K562 (cell line): ENCODE results near the gene ESPN. TPM values are rescaled to one million over a fixed set of nuclear protein-coding genes. Genes with fewer than 3 reads are reported as not detected.

Experiments used
- CHCHD3 ChIP-seq: fragments of 250-450 bp; sonication (Bioruptor Pico); IDR thresholded peaks from 2 replicates; pipeline ENCODE4 v2.1.2; 2022; ENCODE audit warnings: mild to moderate bottlenecking
- CHD1 ChIP-seq: fragments of 200-600 bp; sonication (generic); IDR thresholded peaks from one replicate; pipeline ENCODE4 v1.6.1; 2012; ENCODE audit warnings: mild to moderate bottlenecking, moderate library complexity, low read length, inconsistent platforms
- HMGN3 ChIP-seq: IDR thresholded peaks from 2 replicates; pipeline ENCODE4 v1.6.1; 2011; ENCODE audit warnings: borderline replicate concordance, low read depth, mild to moderate bottlenecking, mixed read lengths, low read length; ENCODE audit not compliant: insufficient read length; ENCODE audit errors: extremely low read depth
- NR2C2 ChIP-seq, 2 experiments: fragments of 200-800 bp in 1 of 2; sonication (Bioruptor generic) in 1 of 2; sonication (generic) in 1 of 2; formaldehyde crosslinking in 1 of 2; IDR thresholded peaks; 2 replicates each; pipeline versions ENCODE4 v1.6.1 to v1.8.0; 2016 to 2022; ENCODE audit warnings: mild to moderate bottlenecking in 1 of 2, missing compliant biosample characterization in 1 of 2, missing genetic modification characterization in 1 of 2, missing genetic modification reagents in 1 of 2
- RBM14 ChIP-seq: fragments of 200-400 bp; formaldehyde crosslinking; IDR thresholded peaks from 2 replicates; pipeline ENCODE4 v1.6.1; 2018; ENCODE audit warnings: low read depth, mild to moderate bottlenecking, low read length, moderate library complexity, borderline replicate concordance; ENCODE audit not compliant: insufficient read depth
- polyA plus RNA-seq, 8 experiments: library from polyadenylated mRNA; depleted of rRNA in 4 of 8; stranded (reverse) in 5 of 8; unstranded in 3 of 8; fragments of >200 nt; fragmentation: Nextera tagmentation in 2 of 8; fragmentation: Illumina TruSeq in 1 of 8; extraction: Ambion mirVana in 2 of 8; extraction: Trizol in 1 of 8; gene quantifications; 2 replicates each; pipeline versions ENCODE4 v1.2.1 to v1.2.3, GENCODE V29; 2011 to 2014; ENCODE audit warnings: inconsistent platforms in 1 of 8, missing spikeins in 1 of 8
- total RNA-seq, 7 experiments: library from RNA; depleted of rRNA in 6 of 7; stranded (reverse); fragments of >200 nt in 6 of 7; fragmentation: Illumina TruSeq in 2 of 7; extraction: Trizol in 2 of 7; gene quantifications; 2 replicates each; pipeline versions ENCODE4 v1.2.1 to v1.2.3, GENCODE V29; 2011 to 2021; ENCODE audit warnings: low replicate concordance in 1 of 7
- TF ChIP-seq, protein P1 (sequence below): fragments of 250-450 bp; sonication (Bioruptor Pico); IDR thresholded peaks from 2 replicates; pipeline ENCODE4 v1.5.0; 2021

Gene ESPN
- total and polyA plus RNA-seq, 9 of the 15 experiments (the other 6 are each of a cell fraction or from before 2014, with no cell fraction given): 0.07 to 1.2 (median 0.45) TPM; not detected in 3

DNA sequence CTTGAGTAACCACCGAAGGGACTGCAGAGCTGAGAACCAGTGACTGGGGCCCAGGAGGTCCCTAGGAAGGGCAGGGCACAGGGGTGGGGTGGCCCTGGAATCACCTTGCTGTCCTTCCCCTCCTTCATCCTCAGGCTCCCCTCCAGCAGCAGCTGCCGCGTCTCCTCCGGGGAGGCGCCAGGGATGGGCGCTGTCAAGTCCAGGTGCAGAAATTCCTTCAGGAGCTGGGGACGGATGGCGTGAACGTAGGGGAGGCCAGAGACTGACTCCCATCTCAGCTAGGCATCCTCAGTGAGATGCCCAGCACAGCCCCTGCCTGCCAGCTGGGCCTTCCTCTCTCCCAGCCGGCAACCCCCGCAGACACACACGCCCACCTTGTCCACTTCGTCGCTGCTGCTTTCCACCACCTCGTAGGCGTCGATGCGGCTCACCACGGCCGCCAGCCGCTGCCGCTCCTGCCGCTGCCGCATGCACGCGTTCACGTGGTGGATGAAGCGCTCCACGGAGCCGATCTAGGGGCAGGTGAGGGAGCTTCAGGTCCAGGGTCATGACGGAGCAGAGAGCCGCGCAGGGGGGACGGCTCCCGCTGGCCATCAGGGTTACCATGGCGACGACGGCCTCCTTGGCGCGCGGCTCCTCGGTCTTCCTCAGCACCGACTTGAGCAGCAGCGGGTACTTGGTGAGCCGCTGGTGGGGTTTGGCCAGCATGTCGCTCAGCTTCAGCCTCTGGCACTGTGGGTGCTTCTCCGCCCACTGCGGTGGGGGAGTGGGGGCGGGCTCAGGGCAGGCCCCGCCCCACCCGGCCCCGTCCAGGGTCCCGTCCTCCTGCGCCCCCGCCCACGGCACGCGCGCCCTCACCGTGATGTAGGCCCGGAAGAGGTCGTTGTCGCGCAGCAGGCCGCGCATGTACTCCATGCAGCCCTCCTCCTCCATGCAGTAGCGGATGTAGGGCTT is 45.8 kb downstream of the ESPN start (continued):
- TF ChIP-seq, protein P1, sequence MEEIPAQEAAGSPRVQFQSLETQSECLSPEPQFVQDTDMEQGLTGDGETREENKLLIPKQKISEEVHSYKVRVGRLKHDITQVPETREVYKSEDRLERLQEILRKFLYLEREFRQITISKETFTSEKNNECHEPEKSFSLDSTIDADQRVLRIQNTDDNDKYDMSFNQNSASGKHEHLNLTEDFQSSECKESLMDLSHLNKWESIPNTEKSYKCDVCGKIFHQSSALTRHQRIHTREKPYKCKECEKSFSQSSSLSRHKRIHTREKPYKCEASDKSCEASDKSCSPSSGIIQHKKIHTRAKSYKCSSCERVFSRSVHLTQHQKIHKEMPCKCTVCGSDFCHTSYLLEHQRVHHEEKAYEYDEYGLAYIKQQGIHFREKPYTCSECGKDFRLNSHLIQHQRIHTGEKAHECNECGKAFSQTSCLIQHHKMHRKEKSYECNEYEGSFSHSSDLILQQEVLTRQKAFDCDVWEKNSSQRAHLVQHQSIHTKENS (CRISPR knock-in tag): no peak
- 0 out of 2 replicates have a peak, but pooled peaks have one; percentile 56 for TF ChIP-seq RBM14
- peak; percentile 32 for TF ChIP-seq HMGN3
- no peak for TF ChIP-seq NR2C2 (CRISPR knock-in tag; IDR thresholded peaks at IDR 0.05)
- TF ChIP-seq NR2C2 (tag; IDR thresholded peaks at IDR 0.05): no peak
- TF ChIP-seq CHCHD3 (CRISPR knock-in tag): no peak
- no peak for TF ChIP-seq CHD1
